GM13977 (cell line): ENCODE data around the gene CDC42BPB.

ENCODE experiments used
- DNase-seq: peaks from one replicate; pipeline ENCODE4 v3.0.0; 2012; ENCODE audit warnings: low spot score
- CTCF ChIP-seq: IDR thresholded peaks from 2 replicates; pipeline ENCODE4 v1.5.1; 2012; ENCODE audit warnings: mild to moderate bottlenecking, control low read depth; ENCODE audit not compliant: insufficient read depth; ENCODE audit errors: extremely low read depth, missing control alignments
- in situ Hi-C: fragments of 300-500 bp; cut with MboI; formaldehyde crosslinking; loops from one replicate; pipeline ENCODE4 v1.12.0; 2022; ENCODE audit warnings: low sequenced_read_pairs, low pct_unique_long_range_greater_than_20kb, mixed read lengths, inconsistent platforms; ENCODE audit not compliant: unreplicated experiment

CDC42BPB gene

GRCh38 chr14:103094406-103095209 is 37.3 kb upstream of the CDC42BPB start, which contains the start of gene EXOC3L4:
Gene EXOC3L4 (plus strand): TSS chr14:103094725. CDS start chr14:103100220, 5,495 bp downstream.
- no peak for TF ChIP-seq CTCF
- in situ Hi-C loops = loop anchor here (25.0 kb wide), 1 partner anchor 193 kb away; no protein-coding TSS in a partner anchor
- DNase-seq = no peak

GRCh38 chr14:103093856-103094405 is 36.6 kb upstream of the CDC42BPB start:
- in situ Hi-C loops = loop anchor here (25.0 kb wide), 1 partner anchor 193 kb away; no protein-coding TSS in a partner anchor
- DNase-seq = no peak
- no peak for TF ChIP-seq CTCF

- in situ Hi-C loops = loop anchor here (25.0 kb wide), 1 partner anchor 195 kb away; no protein-coding TSS in a partner anchor
- TF ChIP-seq CTCF = no peak
- no peak for DNase-seq
These were observed 34.5 kb upstream of the CDC42BPB start for GRCh38 chr14:103091883-103092222.

GRCh38 chr14:103091041-103091882 is 33.9 kb upstream of the CDC42BPB start:
- in situ Hi-C loops = loop anchor here (25.0 kb wide), 1 partner anchor 196 kb away; no protein-coding TSS in a partner anchor
- TF ChIP-seq CTCF = peak; percentile 69
- DNase-seq = peak; percentile 94

- in situ Hi-C loops = loop anchor here (25.0 kb wide), 1 partner anchor 197 kb away; no protein-coding TSS in a partner anchor
- no peak for DNase-seq
- no peak for TF ChIP-seq CTCF
These were observed 33.2 kb upstream of the CDC42BPB start for GRCh38 chr14:103090481-103091020.
